Caco-2 (cell line): ENCODE results near the gene HSD11B1. TPM values are rescaled to one million over a fixed set of nuclear protein-coding genes. Genes with fewer than 3 reads are reported as not detected.

Experiments
- BruUV-seq: library from RNA; stranded (reverse); fragments of 400-500 nt; replicated peaks from 2 replicates; lab custom pipeline; 2021; lab: Mats Ljungman, UMichigan
- CTCF ChIA-PET: fragments of 300-600 bp; sonication (Branson Sonifier 250); formaldehyde crosslinking; loops from one replicate; lab custom pipeline; 2022; ENCODE audit warnings: antibody characterized with exemption; lab: Charles Lee
- POLR2A ChIA-PET: fragments of 300-600 bp; sonication (Branson Sonifier 250); formaldehyde crosslinking; loops from one replicate; lab custom pipeline; 2022; ENCODE audit warnings: antibody characterized with exemption; lab: Charles Lee
- DNase-seq, 2 experiments: peaks; one replicate each; pipeline versions ENCODE4 v3.0.0 to v3.0.0-alpha.2; 2020 to 2022
- H3K27me3 ChIP-seq: replicated peaks from 2 replicates; pipeline ENCODE4 v1.6.0; 2011; ENCODE audit warnings: low read length; ENCODE audit not compliant: control insufficient read depth, insufficient read depth
- H3K36me3 ChIP-seq: 2 replicates; pipeline ENCODE4 v1.5.1; 2011; ENCODE audit warnings: low read length; ENCODE audit not compliant: control insufficient read depth, insufficient read depth
- H3K4me1 ChIP-seq: fragments of 250-450 bp; sonication (Bioruptor Pico); 2 replicates; pipeline ENCODE4 v1.5.1; 2020; ENCODE audit warnings: mild to moderate bottlenecking
- H3K4me3 ChIP-seq: 2 replicates; pipeline ENCODE4 v1.5.1; 2011; ENCODE audit warnings: low read depth, mild to moderate bottlenecking, control low read depth, low read length
- H3K9me3 ChIP-seq: fragments of 250-450 bp; sonication (Bioruptor Pico); 2 replicates; pipeline ENCODE4 v1.5.1; 2020; ENCODE audit warnings: mild to moderate bottlenecking, moderate library complexity
- H3K27ac Mint-ChIP-seq: one replicate; pipeline ENCODE4 v1.8.0; 2022; ENCODE audit warnings: mixed read lengths; ENCODE audit not compliant: unreplicated experiment
- H3K27me3 Mint-ChIP-seq: one replicate; pipeline ENCODE4 v1.8.0; 2022; ENCODE audit warnings: mixed read lengths; ENCODE audit not compliant: insufficient read depth, unreplicated experiment
- H3K36me3 Mint-ChIP-seq: one replicate; pipeline ENCODE4 v1.8.0; 2022; ENCODE audit warnings: mild to moderate bottlenecking, mixed read lengths; ENCODE audit not compliant: insufficient read depth, unreplicated experiment
- H3K4me1 Mint-ChIP-seq: one replicate; pipeline ENCODE4 v1.8.0; 2022; ENCODE audit warnings: low read depth, mixed read lengths; ENCODE audit not compliant: unreplicated experiment
- H3K4me3 Mint-ChIP-seq: one replicate; pipeline ENCODE4 v1.8.0; 2022; ENCODE audit warnings: mild to moderate bottlenecking, moderate library complexity, mixed read lengths; ENCODE audit not compliant: unreplicated experiment
- H3K9me3 Mint-ChIP-seq: one replicate; pipeline ENCODE4 v1.8.0; 2022; ENCODE audit warnings: mixed read lengths; ENCODE audit not compliant: unreplicated experiment
- CTCF ChIP-seq, 2 experiments: fragments of 200-600 bp in 1 of 2; IDR thresholded peaks; 1 replicate in 1 of 2; 2 replicates in 1 of 2; pipeline versions ENCODE4 v1.5.1 to v1.8.0; 2011 to 2022; ENCODE audit warnings: antibody characterized with exemption in 1 of 2, control low read depth in 1 of 2, inconsistent platforms in 1 of 2, low read depth in 1 of 2, low read length in 1 of 2, mild to moderate bottlenecking in 1 of 2, moderate library complexity in 1 of 2; ENCODE audit not compliant: insufficient read depth in 1 of 2, severe bottlenecking in 1 of 2, unreplicated experiment in 1 of 2
- intact Hi-C: fragments of 100-400 bp; cut with micrococcal nuclease; formaldehyde crosslinking; loops from one replicate; pipeline ENCODE4 v1.10.0; 2022; ENCODE audit not compliant: unreplicated experiment
- total RNA-seq: library from RNA; stranded (reverse); gene quantifications from 2 replicates; pipeline ENCODE4 v1.2.3, GENCODE V29; 2022

HSD11B1 gene
- total RNA-seq, 1 experiment from 2014 or later, result not detected

GRCh38 chr1:209691237-209691636 is 13.4 kb upstream of the HSD11B1 start:
- Mint-ChIP-seq H3K9me3 (no peaks in the 10 kb centered on the region), H3K4me3 (no peak overlapping the region), H3K4me1 (peaks cover 25% of the 10 kb centered on the region), H3K27me3 (peaks cover 14% of the 10 kb centered on the region), H3K27ac (no peak overlapping the region), H3K36me3 (no peaks in the 10 kb centered on the region)
- Histone ChIP-seq H3K9me3 (no peaks in the 10 kb centered on the region), H3K4me3 (no peak overlapping the region), H3K4me1 (peaks cover 16% of the 10 kb centered on the region), H3K36me3 (no peaks in the 10 kb centered on the region), H3K27me3 (no peaks in the 10 kb centered on the region)
- ChIA-PET POLR2A (no interaction called here), CTCF (interaction anchor here (0.8 kb wide), 1 partner anchor 62 kb away, joined by 3 read pairs; no protein-coding TSS in a partner anchor)
- no peak for TF ChIP-seq CTCF (IDR thresholded peaks at IDR 0.05; ENCODE audit: insufficient read depth in 1 of 2, low read depth in 1 of 2, low read length in 1 of 2, severe bottlenecking in 1 of 2, unreplicated experiment in 1 of 2)
- intact Hi-C loops, result no loop called here
- no TSS peak for BruUV-seq
- DNase-seq, result no peak

- Histone ChIP-seq H3K9me3 (no peaks in the 10 kb centered on the region), H3K36me3 (no peaks in the 10 kb centered on the region), H3K4me3 (no peak overlapping the region), H3K4me1 (peaks cover 16% of the 10 kb centered on the region), H3K27me3 (no peaks in the 10 kb centered on the region)
- Mint-ChIP-seq H3K27ac (no peak overlapping the region), H3K27me3 (peaks cover 19% of the 10 kb centered on the region), H3K4me3 (no peak overlapping the region), H3K4me1 (peaks cover 25% of the 10 kb centered on the region), H3K9me3 (no peaks in the 10 kb centered on the region), H3K36me3 (no peaks in the 10 kb centered on the region)
- CTCF ChIA-PET, result interaction anchor here (0.5 to 1.8 kb wide), 3 partner anchors 90 to 367 kb away, joined by 3 to 6 read pairs (median 6); no protein-coding TSS in a partner anchor
- DNase-seq, result no peak
- intact Hi-C loops, result loop anchor here (2.0 kb wide), 1 partner anchor 55 kb away; no protein-coding TSS in a partner anchor
- no peak for TF ChIP-seq CTCF (IDR thresholded peaks at IDR 0.05; ENCODE audit: insufficient read depth in 1 of 2, low read depth in 1 of 2, low read length in 1 of 2, severe bottlenecking in 1 of 2, unreplicated experiment in 1 of 2)
- BruUV-seq, result no TSS peak
- POLR2A ChIA-PET, result no interaction called here
These were observed 12.3 kb upstream of the HSD11B1 start for GRCh38 chr1:209692296-209692695.

DNA sequence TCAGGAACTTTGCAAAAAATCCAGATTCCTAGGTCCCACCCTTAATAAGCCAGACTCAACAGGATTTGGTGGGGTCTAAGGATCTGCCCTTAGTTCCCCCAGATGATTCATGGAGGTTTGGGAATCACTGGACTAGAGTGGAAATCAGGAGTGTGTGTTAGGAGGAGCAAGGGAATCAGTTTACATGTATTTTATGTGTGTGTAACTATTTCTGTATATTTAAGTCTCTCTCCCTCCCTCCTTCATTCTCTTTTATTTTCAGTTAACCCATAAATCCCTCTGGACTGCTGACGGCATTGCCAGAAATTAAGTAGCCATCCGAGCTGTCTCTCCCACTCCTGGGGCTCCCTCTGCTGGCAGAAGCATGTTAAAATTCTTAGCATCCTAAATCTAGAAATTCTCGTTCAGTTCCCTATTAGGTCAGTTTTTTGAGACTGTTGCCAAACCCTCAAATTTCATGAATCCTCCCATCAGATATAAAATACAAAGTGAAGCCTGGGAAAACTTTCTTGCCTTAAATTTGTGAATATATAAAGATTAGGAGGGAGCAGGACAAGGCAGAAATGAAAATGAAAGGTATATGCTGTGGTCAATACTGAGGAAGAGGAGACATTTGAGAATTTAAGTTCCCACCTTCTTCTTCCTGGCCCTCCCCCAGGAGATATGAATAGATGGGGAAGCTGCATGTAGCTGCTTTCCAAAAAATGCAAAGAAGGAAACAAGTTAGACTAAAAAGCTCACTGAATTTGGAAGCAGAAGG is 11.7 kb upstream of the HSD11B1 start:
- ChIA-PET CTCF (interaction anchor here (0.5 to 1.8 kb wide), 4 partner anchors 40 to 368 kb away, joined by 3 to 6 read pairs (median 4); no protein-coding TSS in a partner anchor), POLR2A (no interaction called here)
- peaks cover 25% of the 10 kb centered on the region for H3K4me1 Mint-ChIP-seq
- TF ChIP-seq CTCF (IDR thresholded peaks at IDR 0.05; ENCODE audit: insufficient read depth in 1 of 2, low read depth in 1 of 2, low read length in 1 of 2, severe bottlenecking in 1 of 2, unreplicated experiment in 1 of 2), result peak; percentile 80 to 89
- no peak overlapping the region for H3K4me3 Mint-ChIP-seq
- H3K27me3 ChIP-seq, result no peaks in the 10 kb centered on the region
- H3K36me3 ChIP-seq, result no peaks in the 10 kb centered on the region
- H3K4me3 ChIP-seq, result no peak overlapping the region
- no peak overlapping the region for H3K27ac Mint-ChIP-seq
- no peaks in the 10 kb centered on the region for H3K9me3 ChIP-seq
- no peaks in the 10 kb centered on the region for H3K36me3 Mint-ChIP-seq
- DNase-seq, result peak; percentile 76 to 83
- BruUV-seq, result no TSS peak
- peaks cover 19% of the 10 kb centered on the region for H3K27me3 Mint-ChIP-seq
- peaks cover 16% of the 10 kb centered on the region for H3K4me1 ChIP-seq
- intact Hi-C loops, result loop anchor here (1.0 to 2.0 kb wide), 7 partner anchors 42 to 124 kb away; no protein-coding TSS in a partner anchor
- H3K9me3 Mint-ChIP-seq, result no peaks in the 10 kb centered on the region
